ENCODE results near the gene DSC3.

Gene DSC3

DNA sequence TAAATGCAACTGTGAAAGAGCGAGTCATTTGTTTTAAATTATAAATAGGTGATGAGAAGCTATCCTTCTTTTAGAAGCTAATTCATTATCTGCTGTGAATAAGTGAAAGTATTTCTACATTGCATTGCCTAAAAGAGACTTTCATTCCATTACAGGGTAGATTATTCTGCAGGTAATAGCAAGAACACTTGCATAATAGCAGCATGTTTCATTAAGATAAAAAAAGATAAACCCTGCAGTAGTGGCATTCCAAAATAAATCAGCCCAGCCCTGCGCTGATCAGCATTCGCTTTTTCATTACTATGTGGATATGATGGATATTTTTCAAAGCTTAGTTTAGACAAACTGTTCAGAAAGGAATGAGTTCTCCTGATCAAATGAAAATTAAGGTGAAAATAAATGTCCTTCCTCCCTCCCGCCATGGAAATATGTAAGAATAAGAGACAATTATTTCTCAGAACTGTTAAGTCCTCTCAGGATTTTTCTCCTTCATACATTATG lies 72.8 kb downstream of the DSC3 start:
- no peak for DNase-seq

- DNase-seq: no peak
Measured at GRCh38 chr18:30967701-30968100, 74.8 kb downstream of the DSC3 start.

- DNase-seq: no peak
Measured at GRCh38 chr18:30965237-30965636, 77.3 kb downstream of the DSC3 start.

DNA sequence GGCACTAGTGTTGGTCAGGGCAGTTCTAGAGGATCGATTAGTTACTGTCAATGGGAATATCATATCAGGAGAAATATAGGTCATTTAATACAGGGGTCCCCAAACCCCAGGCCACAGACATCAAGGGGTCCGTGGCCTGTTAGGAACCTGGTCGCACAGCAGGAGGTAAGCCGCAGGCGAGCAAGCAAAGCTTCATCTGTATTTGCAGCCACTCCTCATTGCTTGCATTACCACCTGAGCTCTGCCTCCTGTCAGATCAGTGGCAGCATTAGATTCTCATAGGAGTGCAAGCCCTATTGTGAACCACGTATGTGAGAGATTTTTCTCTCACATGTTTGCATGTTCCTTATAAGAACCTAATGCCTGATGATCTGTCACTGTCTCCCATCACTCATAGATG lies 81.9 kb downstream of the DSC3 start:
- no peak for DNase-seq

DNA sequence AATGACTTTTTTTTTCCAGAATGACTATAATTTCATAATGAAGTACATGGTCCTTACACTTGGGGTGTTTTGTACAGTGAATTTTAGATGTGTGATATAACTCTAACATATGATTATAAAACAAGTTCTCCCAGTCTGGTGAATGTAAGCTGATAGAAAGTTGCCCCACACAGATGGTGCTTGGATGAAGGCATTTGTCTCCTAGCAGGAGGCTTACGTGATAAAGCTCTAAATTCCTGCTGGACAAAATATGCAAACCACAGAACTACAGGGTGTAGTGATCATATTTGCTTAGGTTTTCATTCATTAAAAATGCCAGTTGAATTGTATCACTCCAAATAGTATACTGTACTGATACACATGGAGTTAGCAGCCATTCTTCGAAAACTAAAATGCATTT lies 85.5 kb downstream of the DSC3 start:
- DNase-seq: no peak

GRCh38 chr18:30954262-30954661 lies 88.3 kb downstream of the DSC3 start:
- DNase-seq: no peak

DNA sequence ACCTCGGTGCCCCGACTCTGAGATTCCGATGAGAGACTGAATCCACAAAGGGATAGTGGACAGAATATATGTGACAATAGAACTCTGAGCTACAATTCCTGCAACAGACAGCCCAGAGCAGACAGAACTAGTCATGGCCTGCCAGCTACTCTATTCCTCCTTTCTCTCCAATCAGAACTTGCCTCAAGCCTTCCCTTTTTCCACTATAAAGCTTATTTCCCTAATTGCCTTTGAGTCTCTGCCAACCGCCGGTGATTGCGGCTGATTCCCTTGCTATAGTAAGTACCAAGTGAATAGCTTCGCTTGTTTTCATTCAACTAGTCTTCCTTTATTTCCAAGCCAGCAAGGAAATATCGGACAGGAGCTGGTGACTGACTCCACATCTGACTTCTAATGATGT lies 96.8 kb downstream of the DSC3 start:
- no peak for DNase-seq

GRCh38 chr18:30944773-30945417 lies 97.6 kb downstream of the DSC3 start:
- no peak for DNase-seq

DNA sequence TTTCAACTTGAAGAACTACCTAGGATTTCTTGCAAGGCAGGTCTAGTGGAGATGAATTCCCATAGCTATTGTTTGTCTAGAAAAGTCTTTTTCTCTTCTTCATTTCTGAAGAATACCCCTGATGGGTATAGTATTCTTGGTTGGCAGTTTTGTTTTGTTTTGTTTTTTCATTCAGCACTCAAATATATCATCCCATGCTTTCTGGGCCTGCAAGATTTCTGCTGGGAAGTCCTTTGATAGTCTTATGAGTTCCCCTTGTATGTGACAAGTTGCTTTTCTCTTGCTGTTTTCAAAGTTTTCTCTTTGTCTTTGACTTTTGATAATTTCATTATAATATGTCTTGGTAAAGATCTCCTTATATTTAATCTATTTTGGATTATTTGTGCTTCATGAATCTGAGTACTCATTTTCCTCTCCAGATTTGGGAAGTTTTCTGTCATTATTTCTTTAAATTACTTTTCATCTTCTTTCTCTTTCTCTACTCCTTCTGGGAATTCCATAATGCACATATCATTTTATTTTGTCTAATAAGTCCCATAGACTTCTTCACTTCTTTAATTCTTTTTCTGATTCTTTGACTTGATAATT lies 101.5 kb downstream of the DSC3 start:
- no peak for DNase-seq

Measured in cortex of kidney (tissue), 1 donor.